Measurements from ENCODE around the gene PAXIP1.

PAXIP1 gene

DNA sequence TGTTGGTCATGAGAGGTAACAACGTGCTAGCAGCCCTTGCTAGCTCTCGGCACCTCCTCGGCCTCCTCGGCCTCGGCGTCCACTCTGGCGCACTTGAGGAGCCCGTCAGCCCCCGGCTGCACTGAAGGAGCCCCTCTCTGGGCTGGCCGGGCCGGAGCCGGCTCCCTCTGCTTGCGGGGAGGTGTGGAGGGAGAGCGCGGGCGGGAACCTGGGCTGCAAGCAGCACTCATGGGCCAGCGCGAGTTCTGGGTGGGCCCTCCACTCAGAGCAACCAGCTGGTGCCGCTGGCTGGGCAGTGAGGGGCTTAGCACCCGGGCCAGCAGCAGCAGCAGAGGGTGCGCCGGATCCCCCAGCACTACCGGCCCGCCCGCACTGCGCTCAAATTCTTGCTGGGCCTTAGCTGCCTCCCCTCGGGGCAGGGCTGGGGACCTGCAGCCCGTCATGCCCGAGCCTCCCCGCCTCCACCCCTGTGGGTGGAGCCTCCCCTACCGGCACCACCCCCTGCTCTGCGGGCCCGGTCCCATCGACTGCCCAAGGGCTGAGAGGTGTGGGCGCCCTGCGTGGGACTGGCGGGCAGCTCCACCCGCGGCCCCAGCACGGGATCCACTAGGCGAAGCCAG, 96.1 kb downstream of the PAXIP1 start:
- Histone ChIP-seq H3K4me1 (ENCODE audit: control insufficient read depth, insufficient read depth, low read length) (no peaks in the 10 kb centered on the region), H3K4me3 (ENCODE audit: insufficient read depth, low read depth, low read length) (no peak overlapping the region), H3K27ac (ENCODE audit: insufficient read depth, low read depth, low read length, poor library complexity, severe bottlenecking) (no peak overlapping the region), H3K27me3 (ENCODE audit: control insufficient read depth, insufficient read depth, low read length, poor library complexity, severe bottlenecking) (no peaks in the 10 kb centered on the region), H3K36me3 (ENCODE audit: control insufficient read depth, insufficient read depth, low read length) (no peaks in the 10 kb centered on the region), H3K9me3 (ENCODE audit: control insufficient read depth, low read length) (no peaks in the 10 kb centered on the region)
- WGBS, 2 experiments, result 94 to 95% methylated on average over 41 of the region's 41 CpGs

DNA sequence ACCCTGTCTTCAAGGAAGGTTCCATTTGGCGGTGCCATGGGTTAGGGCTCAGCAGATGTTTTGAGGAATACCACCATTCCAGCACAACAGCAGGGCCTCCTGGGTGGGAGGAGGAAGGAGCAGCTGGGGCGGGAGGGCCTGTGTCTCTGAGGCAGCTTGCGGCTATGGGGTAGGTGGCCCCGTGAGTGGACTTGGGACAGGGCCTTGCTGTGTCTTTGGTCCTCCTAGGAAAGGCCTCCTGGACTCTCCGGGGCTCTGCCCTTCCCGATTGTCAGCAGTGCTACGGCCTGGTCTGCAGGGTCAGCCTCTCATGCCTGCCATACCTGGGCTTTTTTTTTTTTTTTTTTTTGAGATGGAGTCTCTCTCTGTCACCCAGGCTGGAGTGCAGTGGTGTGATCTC, 96.7 kb downstream of the PAXIP1 start:
- Histone ChIP-seq H3K27me3 (ENCODE audit: control insufficient read depth, insufficient read depth, low read length, poor library complexity, severe bottlenecking) (no peaks in the 10 kb centered on the region), H3K27ac (ENCODE audit: insufficient read depth, low read depth, low read length, poor library complexity, severe bottlenecking) (no peak overlapping the region), H3K4me3 (ENCODE audit: insufficient read depth, low read depth, low read length) (no peak overlapping the region), H3K36me3 (ENCODE audit: control insufficient read depth, insufficient read depth, low read length) (no peaks in the 10 kb centered on the region), H3K9me3 (ENCODE audit: control insufficient read depth, low read length) (no peaks in the 10 kb centered on the region), H3K4me1 (ENCODE audit: control insufficient read depth, insufficient read depth, low read length) (no peaks in the 10 kb centered on the region)
- 92 to 96% methylated on average over 7 of the region's 7 CpGs for WGBS, 2 experiments

DNA sequence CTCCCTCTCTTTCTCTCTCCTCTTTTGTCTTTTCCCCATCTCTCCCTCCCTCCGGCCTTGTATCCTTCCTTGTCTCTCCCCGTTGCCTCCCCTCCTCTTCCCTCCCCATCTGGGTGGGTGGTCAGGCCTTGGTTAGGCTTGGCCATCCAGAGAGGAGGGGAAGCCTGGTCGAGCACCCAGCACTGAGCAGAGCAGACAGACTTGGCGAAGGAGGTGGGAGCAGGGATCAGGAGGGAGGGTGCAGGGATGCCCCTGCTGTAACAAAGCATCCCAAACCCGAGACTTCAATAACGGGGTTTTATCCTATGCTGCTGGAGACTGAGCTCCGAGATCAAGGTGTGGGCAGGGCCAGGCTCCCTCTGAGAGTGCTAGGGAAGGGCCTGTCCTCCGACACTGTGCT, 97.3 kb downstream of the PAXIP1 start:
- Histone ChIP-seq H3K36me3 (ENCODE audit: control insufficient read depth, insufficient read depth, low read length) (no peaks in the 10 kb centered on the region), H3K27ac (ENCODE audit: insufficient read depth, low read depth, low read length, poor library complexity, severe bottlenecking) (no peak overlapping the region), H3K4me1 (ENCODE audit: control insufficient read depth, insufficient read depth, low read length) (no peaks in the 10 kb centered on the region), H3K4me3 (ENCODE audit: insufficient read depth, low read depth, low read length) (no peak overlapping the region), H3K9me3 (ENCODE audit: control insufficient read depth, low read length) (no peaks in the 10 kb centered on the region), H3K27me3 (ENCODE audit: control insufficient read depth, insufficient read depth, low read length, poor library complexity, severe bottlenecking) (no peaks in the 10 kb centered on the region)
- WGBS, 2 experiments, result 83 to 91% methylated on average over 7 to 8 of the region's 8 CpGs

DNA sequence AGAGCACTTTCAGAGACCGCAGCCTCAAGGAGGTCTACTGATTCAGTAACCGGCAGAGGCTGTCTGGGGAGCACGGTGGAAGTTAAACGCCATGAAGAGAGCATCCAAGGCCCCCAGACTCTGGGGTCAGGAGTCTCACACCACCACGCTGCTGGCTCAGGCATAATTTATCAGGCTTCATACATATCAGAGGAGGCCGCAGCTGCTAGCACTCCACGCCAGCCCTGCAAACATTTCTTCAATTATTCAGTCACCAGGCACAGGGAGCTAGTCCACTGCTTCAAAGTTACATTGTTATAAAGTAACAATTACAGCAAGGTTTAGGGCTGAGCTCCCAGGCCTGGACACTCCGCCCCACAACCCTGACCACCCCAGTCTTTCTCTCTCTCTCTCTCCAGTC, 97.8 kb downstream of the PAXIP1 start:
- H3K4me3 ChIP-seq (ENCODE audit: insufficient read depth, low read depth, low read length), result no peak overlapping the region
- H3K27ac ChIP-seq (ENCODE audit: insufficient read depth, low read depth, low read length, poor library complexity, severe bottlenecking), result no peak overlapping the region
- H3K4me1 ChIP-seq (ENCODE audit: control insufficient read depth, insufficient read depth, low read length), result no peaks in the 10 kb centered on the region
- H3K9me3 ChIP-seq (ENCODE audit: control insufficient read depth, low read length), result no peaks in the 10 kb centered on the region
- no peaks in the 10 kb centered on the region for H3K36me3 ChIP-seq (ENCODE audit: control insufficient read depth, insufficient read depth, low read length)
- 94 to 95% methylated on average over 8 of the region's 8 CpGs for WGBS, 2 experiments
- no peaks in the 10 kb centered on the region for H3K27me3 ChIP-seq (ENCODE audit: control insufficient read depth, insufficient read depth, low read length, poor library complexity, severe bottlenecking)

DNA sequence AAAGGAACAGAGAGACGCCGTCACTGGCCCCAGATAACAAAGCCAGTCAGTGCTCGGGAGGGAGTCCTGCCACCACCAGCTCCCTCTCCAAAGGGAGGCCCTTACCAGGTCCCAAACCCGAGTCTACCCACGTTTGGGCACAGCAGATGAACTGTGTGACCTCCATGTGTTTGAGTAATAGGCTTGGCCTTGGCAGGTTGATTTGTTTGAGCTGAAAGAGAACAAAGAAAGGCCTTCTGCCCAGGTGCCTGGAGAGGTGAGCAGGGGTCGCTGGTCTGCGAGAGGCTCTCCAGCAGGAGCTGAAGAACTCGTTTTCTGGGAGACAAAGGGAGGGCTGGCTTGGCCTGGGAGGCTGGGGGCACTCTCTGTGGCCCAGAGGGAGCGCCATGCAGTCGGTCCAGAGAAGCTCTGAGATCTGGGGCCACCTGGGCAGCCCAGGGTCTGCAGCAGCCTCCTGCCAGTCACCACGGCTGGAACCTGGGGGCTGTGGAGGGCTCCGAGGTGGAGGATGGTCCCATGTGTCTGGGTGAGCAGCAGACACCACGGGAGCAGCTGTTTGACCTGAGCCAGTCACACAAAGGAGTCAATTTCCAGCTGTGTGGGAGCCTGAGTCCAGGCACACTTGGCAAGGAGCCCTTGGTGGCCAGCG, 99.7 kb downstream of the PAXIP1 start:
- Histone ChIP-seq H3K4me3 (ENCODE audit: insufficient read depth, low read depth, low read length) (no peak overlapping the region), H3K4me1 (ENCODE audit: control insufficient read depth, insufficient read depth, low read length) (no peaks in the 10 kb centered on the region), H3K9me3 (ENCODE audit: control insufficient read depth, low read length) (no peaks in the 10 kb centered on the region), H3K36me3 (ENCODE audit: control insufficient read depth, insufficient read depth, low read length) (no peaks in the 10 kb centered on the region), H3K27me3 (ENCODE audit: control insufficient read depth, insufficient read depth, low read length, poor library complexity, severe bottlenecking) (no peaks in the 10 kb centered on the region), H3K27ac (ENCODE audit: insufficient read depth, low read depth, low read length, poor library complexity, severe bottlenecking) (no peak overlapping the region)
- WGBS, 2 experiments, result 78 to 79% methylated on average over 14 of the region's 14 CpGs

DNA sequence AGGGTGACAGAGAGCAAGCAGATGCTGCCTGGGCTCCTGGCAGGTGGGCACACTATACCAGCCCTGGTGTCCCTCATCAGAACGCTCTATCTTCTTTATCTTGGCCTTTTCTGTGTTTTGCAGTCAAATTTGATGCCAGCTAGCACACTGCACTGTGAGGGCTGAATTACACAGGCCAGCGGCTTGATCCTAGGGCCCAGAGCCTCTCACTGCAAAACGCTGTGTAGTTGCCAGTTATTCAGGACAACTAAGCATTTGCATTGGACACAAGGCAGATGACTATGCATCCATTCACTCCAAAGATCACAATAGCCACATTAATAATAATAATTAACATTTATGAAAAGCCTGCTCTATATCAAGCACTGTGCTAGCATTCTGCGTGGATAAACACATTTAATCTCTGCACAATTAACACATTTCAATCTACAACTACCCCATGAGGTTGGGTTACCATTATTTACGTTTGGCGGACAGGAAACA, 100.3 kb downstream of the PAXIP1 start:
- no peaks in the 10 kb centered on the region for H3K36me3 ChIP-seq (ENCODE audit: control insufficient read depth, insufficient read depth, low read length)
- 83 to 90% methylated on average over 6 of the region's 6 CpGs for WGBS, 2 experiments

DNA sequence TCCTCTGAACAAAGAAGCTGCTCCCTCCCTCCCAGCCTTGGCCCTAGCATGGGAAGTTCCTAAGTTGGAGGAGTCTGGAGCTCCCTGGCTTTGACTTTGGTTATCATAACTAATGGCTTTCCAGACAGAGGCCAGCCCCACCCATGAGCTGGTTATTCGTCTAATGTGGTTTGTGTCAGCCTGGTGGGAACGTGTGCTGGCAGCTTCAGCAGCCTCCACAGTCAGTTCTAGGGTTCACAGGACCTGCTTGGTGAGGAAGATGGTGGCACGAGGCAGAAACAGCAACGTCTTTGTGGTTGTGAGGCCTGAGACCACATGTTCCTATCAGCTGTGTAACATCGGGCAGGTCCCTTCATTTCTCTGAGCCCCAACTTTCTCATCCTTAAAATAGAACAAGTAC, 103.1 kb downstream of the PAXIP1 start:
- no peaks in the 10 kb centered on the region for H3K36me3 ChIP-seq (ENCODE audit: control insufficient read depth, insufficient read depth, low read length)
- H3K9me3 ChIP-seq (ENCODE audit: control insufficient read depth, low read length), result no peaks in the 10 kb centered on the region
- no peaks in the 10 kb centered on the region for H3K27me3 ChIP-seq (ENCODE audit: control insufficient read depth, insufficient read depth, low read length, poor library complexity, severe bottlenecking)
- H3K4me1 ChIP-seq (ENCODE audit: control insufficient read depth, insufficient read depth, low read length), result no peaks in the 10 kb centered on the region
- H3K27ac ChIP-seq (ENCODE audit: insufficient read depth, low read depth, low read length, poor library complexity, severe bottlenecking), result no peak overlapping the region
- 85 to 93% methylated on average over 5 of the region's 5 CpGs for WGBS, 2 experiments
- H3K4me3 ChIP-seq (ENCODE audit: insufficient read depth, low read depth, low read length), result no peak overlapping the region

More for the DNA sequence above, 100.3 kb downstream of the PAXIP1 start:
- H3K9me3 ChIP-seq (ENCODE audit: control insufficient read depth, low read length), result no peaks in the 10 kb centered on the region
- no peaks in the 10 kb centered on the region for H3K27me3 ChIP-seq (ENCODE audit: control insufficient read depth, insufficient read depth, low read length, poor library complexity, severe bottlenecking)
- no peaks in the 10 kb centered on the region for H3K4me1 ChIP-seq (ENCODE audit: control insufficient read depth, insufficient read depth, low read length)
- no peak overlapping the region for H3K4me3 ChIP-seq (ENCODE audit: insufficient read depth, low read depth, low read length)
- no peak overlapping the region for H3K27ac ChIP-seq (ENCODE audit: insufficient read depth, low read depth, low read length, poor library complexity, severe bottlenecking)

DNA sequence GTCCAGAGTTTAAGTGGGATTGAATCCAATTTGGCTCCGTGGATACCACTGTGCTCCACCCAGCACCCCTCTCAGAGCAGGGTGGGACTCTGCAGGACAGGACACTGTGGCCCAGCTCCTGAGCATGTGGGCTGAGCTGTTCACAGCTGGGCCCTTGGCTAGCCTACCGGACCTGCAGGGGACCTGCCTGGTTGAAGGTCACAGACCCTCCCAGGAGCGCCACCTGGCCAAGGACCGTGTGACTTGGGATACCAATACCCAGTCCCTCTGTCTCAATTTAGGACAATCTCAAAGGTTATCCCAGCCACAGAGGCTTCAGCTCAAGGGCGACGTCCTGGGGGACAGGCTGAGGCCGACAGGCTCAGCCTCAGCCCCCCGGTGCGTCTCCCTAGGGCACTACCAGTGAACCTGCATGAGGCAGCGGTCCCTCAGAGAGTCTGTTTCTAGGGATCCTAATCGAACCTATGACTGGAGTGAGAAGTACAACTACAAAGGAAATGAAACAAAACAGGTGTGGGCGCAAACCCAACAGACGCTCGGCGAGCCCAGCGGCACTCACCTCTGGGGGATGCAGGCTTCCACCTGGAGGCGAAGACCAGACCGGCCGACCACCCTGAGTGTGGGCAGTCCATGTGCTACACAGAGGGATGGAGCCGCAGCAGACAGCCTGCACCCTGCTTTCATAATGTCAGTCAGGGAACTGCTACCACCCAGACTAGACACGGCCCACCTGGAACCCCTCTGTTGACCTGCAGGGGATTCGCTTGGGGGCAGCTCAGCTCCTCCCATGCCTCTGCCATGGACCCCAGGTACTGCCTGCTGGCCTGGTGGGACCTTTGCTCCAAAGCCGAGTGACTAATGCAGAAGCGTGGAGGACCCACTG, 103.7 kb downstream of the PAXIP1 start:
- H3K4me1 ChIP-seq (ENCODE audit: control insufficient read depth, insufficient read depth, low read length), result no peaks in the 10 kb centered on the region
- H3K4me3 ChIP-seq (ENCODE audit: insufficient read depth, low read depth, low read length), result no peak overlapping the region
- WGBS, 2 experiments, result 93% methylated on average over 24 of the region's 24 CpGs
- no peak overlapping the region for H3K27ac ChIP-seq (ENCODE audit: insufficient read depth, low read depth, low read length, poor library complexity, severe bottlenecking)
- H3K36me3 ChIP-seq (ENCODE audit: control insufficient read depth, insufficient read depth, low read length), result no peaks in the 10 kb centered on the region
- no peaks in the 10 kb centered on the region for H3K9me3 ChIP-seq (ENCODE audit: control insufficient read depth, low read length)
- no peaks in the 10 kb centered on the region for H3K27me3 ChIP-seq (ENCODE audit: control insufficient read depth, insufficient read depth, low read length, poor library complexity, severe bottlenecking)

DNA sequence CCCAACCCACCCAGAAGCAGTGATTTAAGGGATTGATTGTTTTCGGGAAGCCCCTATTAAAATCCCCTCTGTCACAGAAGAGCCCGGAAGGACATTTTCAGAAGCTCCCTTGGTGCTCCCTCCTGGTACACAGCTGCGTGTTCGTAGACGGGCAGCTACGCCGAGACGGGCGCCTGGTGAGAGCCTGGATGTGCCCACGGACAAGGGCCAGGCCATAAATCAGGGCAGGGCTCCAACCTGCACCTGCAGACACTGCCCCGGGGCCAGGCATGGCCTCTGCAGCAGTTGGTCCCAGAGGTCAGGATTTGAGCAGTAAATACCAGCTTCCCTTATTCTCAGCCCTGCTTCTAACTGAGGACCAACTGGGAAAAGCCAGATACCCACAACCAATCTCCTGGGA, 106.8 kb downstream of the PAXIP1 start:
- no peaks in the 10 kb centered on the region for H3K4me1 ChIP-seq (ENCODE audit: control insufficient read depth, insufficient read depth, low read length)
- 95 to 97% methylated on average over 11 of the region's 11 CpGs for WGBS, 2 experiments

More for the DNA sequence above, 106.8 kb downstream of the PAXIP1 start:
- Histone ChIP-seq H3K9me3 (ENCODE audit: control insufficient read depth, low read length) (no peaks in the 10 kb centered on the region), H3K4me3 (ENCODE audit: insufficient read depth, low read depth, low read length) (no peak overlapping the region), H3K27me3 (ENCODE audit: control insufficient read depth, insufficient read depth, low read length, poor library complexity, severe bottlenecking) (no peaks in the 10 kb centered on the region), H3K27ac (ENCODE audit: insufficient read depth, low read depth, low read length, poor library complexity, severe bottlenecking) (no peak overlapping the region), H3K36me3 (ENCODE audit: control insufficient read depth, insufficient read depth, low read length) (no peaks in the 10 kb centered on the region)

Measured in ectodermal cell (in vitro differentiated cells).